Measurements from ENCODE around the gene ATP2C1.

DNA sequence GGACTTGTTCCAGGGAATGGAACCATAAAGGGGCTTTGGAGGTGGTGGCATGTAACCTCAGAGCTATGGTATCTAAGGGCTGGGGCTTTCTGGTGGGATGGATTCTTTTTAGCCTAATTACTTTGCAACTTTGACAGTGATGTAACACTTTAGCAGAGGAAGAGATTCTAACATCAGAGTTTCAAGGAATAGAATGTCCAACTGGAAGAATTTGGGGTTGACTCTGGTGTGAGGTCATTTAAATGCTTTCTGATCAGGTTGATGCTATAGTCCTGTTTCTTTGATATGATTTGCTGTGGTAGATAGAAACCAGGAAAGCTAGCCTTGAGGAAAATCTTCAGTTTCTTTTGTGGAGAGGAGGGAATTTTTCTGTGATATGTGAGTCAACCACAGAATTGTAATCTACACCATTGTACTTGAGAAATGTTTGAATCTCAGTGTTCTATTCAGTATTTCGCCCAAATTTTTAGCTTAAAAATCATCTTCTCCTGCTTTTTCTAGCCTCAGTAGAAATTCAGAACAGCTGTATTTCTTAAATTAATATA is 40.0 kb downstream of the ATP2C1 start:
- TF ChIP-seq TFAM (CRISPR knock-in tag; conservative IDR thresholded peaks at IDR 0.05) = no peak
- no peak for TF ChIP-seq PYGO2 (tag; IDR thresholded peaks at IDR 0.05)
- no peak for TF ChIP-seq E4F1 (CRISPR knock-in tag; IDR thresholded peaks at IDR 0.05; ENCODE audit: borderline replicate concordance)
- no peak for TF ChIP-seq MEF2A (IDR thresholded peaks at IDR 0.05; ENCODE audit: control insufficient read depth, low read depth, low read length)
